K562 (cell line): Measurements from ENCODE around the gene SLFNL1. TPM values are rescaled to one million over a fixed set of nuclear protein-coding genes. Genes with fewer than 3 reads are reported as not detected.

Source experiments
- ATAC-seq: fragments of 200-7000 bp; cut with Tn5 transposase; 3 replicates; pipeline ENCODE4 v1.9.1; 2020; ENCODE audit warnings: moderate library complexity
- BruUV-seq: library from RNA; stranded (reverse); fragments of 400-500 nt; replicated peaks from 2 replicates; lab custom pipeline; 2021; lab: Mats Ljungman, UMichigan
- CTCF ChIA-PET: fragments of 300-600 bp; formaldehyde crosslinking; extraction: SDS; loops from one replicate; lab custom pipeline; 2021; ENCODE audit warnings: low intra/inter-chr PET ratio; lab: Yijun Ruan, JAX
- POLR2A ChIA-PET: fragments of 300-600, 350-650 bp; sonication (Branson Sonifier 250); formaldehyde crosslinking; extraction: SDS; loops from one replicate; lab custom pipeline; 2021; ENCODE audit warnings: antibody characterized with exemption, inconsistent platforms; lab: Yijun Ruan, JAX
- DNase-seq, 4 experiments: peaks; one replicate each; pipeline versions ENCODE4 v3.0.0 to v3.0.0-alpha.2; 2011 to 2018; ENCODE audit warnings: low spot score in 3 of 4, mixed read lengths in 3 of 4; ENCODE audit errors: extremely low read depth in 1 of 4
- FAIRE-seq: peaks from 2 replicates; lab custom pipeline; 2011; peaks lifted over from hg19 to GRCh38; lab: Jason Lieb, UNC
- H2AFZ ChIP-seq: 2 replicates; pipeline ENCODE4 v1.6.0; 2011; ENCODE audit warnings: low read depth, low read length, control low read depth, inconsistent platforms
- H3K27ac ChIP-seq: fragments of 200-600 bp; 3 replicates; pipeline ENCODE4 v1.8.0; 2011; ENCODE audit warnings: low read depth, mild to moderate bottlenecking, control low read depth, inconsistent platforms, low read length, moderate library complexity, mixed read lengths; ENCODE audit errors: extremely low read depth
- H3K27me3 ChIP-seq, 2 experiments: fragments of 300-600 bp in 1 of 2; 2 replicates in 1 of 2; 3 replicates in 1 of 2; pipeline versions ENCODE4 v1.6.0 to v1.8.0; 2011; ENCODE audit warnings: inconsistent platforms in 2 of 2, low read length in 2 of 2, mild to moderate bottlenecking in 1 of 2, mixed read lengths in 1 of 2, moderate library complexity in 1 of 2; ENCODE audit not compliant: control insufficient read depth in 2 of 2, insufficient read depth in 2 of 2
- H3K36me3 ChIP-seq: fragments of 300-600 bp; 3 replicates; pipeline ENCODE4 v1.8.0; 2011; ENCODE audit warnings: mild to moderate bottlenecking, low read length, inconsistent platforms; ENCODE audit not compliant: control insufficient read depth, insufficient read depth
- H3K4me1 ChIP-seq, 2 experiments: fragments of 200-600 bp in 1 of 2; replicated peaks in 1 of 2; 2 replicates in 1 of 2; 3 replicates in 1 of 2; pipeline versions ENCODE4 v1.5.1 to v1.8.0; 2011; ENCODE audit warnings: inconsistent platforms in 2 of 2, low read length in 2 of 2, mild to moderate bottlenecking in 1 of 2, mixed read lengths in 1 of 2, moderate library complexity in 1 of 2; ENCODE audit not compliant: control insufficient read depth in 2 of 2, insufficient read depth in 2 of 2
- H3K4me2 ChIP-seq: 2 replicates; pipeline ENCODE4 v1.6.1; 2011; ENCODE audit warnings: low read length, control low read depth, inconsistent platforms, mixed read lengths; ENCODE audit not compliant: insufficient read depth
- H3K4me3 ChIP-seq: fragments of 200-600 bp; sonication (generic), shearing (Covaris generic); 2 replicates; pipeline ENCODE4 v1.5.1; 2016; ENCODE audit warnings: control low read depth, inconsistent platforms
- H3K79me2 ChIP-seq: fragments of 200-600 bp; 3 replicates; pipeline ENCODE4 v1.8.0; 2011; ENCODE audit warnings: low read length, inconsistent platforms; ENCODE audit not compliant: control insufficient read depth, insufficient read depth
- H3K9ac ChIP-seq, 2 experiments: 2 replicates each; pipeline versions ENCODE4 v1.6.0 to v1.6.1; 2011; ENCODE audit warnings: low read depth in 2 of 2, low read length in 2 of 2, control low read depth in 1 of 2, inconsistent platforms in 1 of 2, mild to moderate bottlenecking in 1 of 2, mixed read lengths in 1 of 2; ENCODE audit not compliant: insufficient read depth in 1 of 2
- H3K9me1 ChIP-seq: one replicate; pipeline ENCODE4 v1.6.0; 2011; ENCODE audit warnings: inconsistent platforms, mild to moderate bottlenecking, low read length, moderate library complexity; ENCODE audit not compliant: control insufficient read depth, insufficient read depth
- H3K9me3 ChIP-seq: replicated peaks from 2 replicates; pipeline ENCODE4 v1.5.1; 2011; ENCODE audit warnings: low read depth, low read length, inconsistent platforms; ENCODE audit not compliant: control insufficient read depth, insufficient read depth
- H4K20me1 ChIP-seq: replicated peaks from 2 replicates; pipeline ENCODE4 v1.6.1; 2011; ENCODE audit warnings: low read length, inconsistent platforms, mixed read lengths; ENCODE audit not compliant: control insufficient read depth, insufficient read depth
- CHD4 ChIP-seq: fragments of 200-600 bp; sonication (generic); IDR thresholded peaks from 3 replicates; pipeline ENCODE4 v1.6.1; 2012; ENCODE audit warnings: low read depth, mild to moderate bottlenecking, mixed read lengths, low read length, inconsistent platforms; ENCODE audit not compliant: insufficient read depth, insufficient replicate concordance, poor library complexity, severe bottlenecking
- E2F5 ChIP-seq: sonication (generic); formaldehyde crosslinking; IDR thresholded peaks from 2 replicates; pipeline ENCODE4 v1.8.0; 2022; ENCODE audit warnings: mild to moderate bottlenecking, missing genetic modification reagents
- HOXB6 ChIP-seq: fragments of 250-450 bp; sonication (Bioruptor Pico); IDR thresholded peaks from 2 replicates; pipeline ENCODE4 v1.5.1; 2022; ENCODE audit warnings: mild to moderate bottlenecking, borderline replicate concordance
- KDM1A ChIP-seq, 2 experiments: fragments of 450-650 bp; IDR thresholded peaks; 2 replicates each; pipeline ENCODE4 v1.6.1; 2016; ENCODE audit warnings: mild to moderate bottlenecking in 2 of 2
- NFIC ChIP-seq: fragments of 450-650 bp; IDR thresholded peaks from 2 replicates; pipeline ENCODE4 v1.6.1; 2017; ENCODE audit warnings: mild to moderate bottlenecking, inconsistent platforms
- NFRKB ChIP-seq: fragments of 450-650 bp; IDR thresholded peaks from 2 replicates; pipeline ENCODE4 v1.6.1; 2016; ENCODE audit warnings: low read depth
- NFYB ChIP-seq: IDR thresholded peaks from 2 replicates; pipeline ENCODE4 v1.6.1; 2011; ENCODE audit warnings: mild to moderate bottlenecking, moderate library complexity; ENCODE audit not compliant: insufficient read length; ENCODE audit errors: extremely low read depth
- POLR2B ChIP-seq: fragments of 450-650 bp; IDR thresholded peaks from 2 replicates; pipeline ENCODE4 v1.6.1; 2018; ENCODE audit warnings: low read depth; ENCODE audit not compliant: partially characterized antibody
- PTBP1 ChIP-seq: fragments of 200-400 bp; formaldehyde crosslinking; IDR thresholded peaks from 2 replicates; pipeline ENCODE4 v1.6.1; 2017; ENCODE audit warnings: low read depth, low read length
- ZNF311 ChIP-seq: fragments of 250-450 bp; sonication (Bioruptor Pico); IDR thresholded peaks from 2 replicates; pipeline ENCODE4 v1.4.0; 2020; ENCODE audit warnings: mild to moderate bottlenecking, moderate library complexity
- ZNF324 ChIP-seq: fragments of 250-450 bp; sonication (Bioruptor Pico); IDR thresholded peaks from 2 replicates; pipeline ENCODE4 v1.4.0; 2020; ENCODE audit warnings: mild to moderate bottlenecking
- ZNF41 ChIP-seq: fragments of 250-450 bp; sonication (Bioruptor Pico); conservative IDR thresholded peaks from 2 replicates; pipeline ENCODE4 v1.4.0; 2020; ENCODE audit warnings: mild to moderate bottlenecking
- ZNF79 ChIP-seq: fragments of 250-450 bp; sonication (Bioruptor Pico); IDR thresholded peaks from 2 replicates; pipeline ENCODE4 v1.4.0; 2020; ENCODE audit warnings: low read depth, mild to moderate bottlenecking, moderate library complexity
- ZZZ3 ChIP-seq: fragments of 450-650 bp; IDR thresholded peaks from 2 replicates; pipeline ENCODE4 v1.6.1; 2016; ENCODE audit warnings: antibody characterized with exemption, mild to moderate bottlenecking, moderate library complexity
- WGBS: fragments of 100-300 bp; shearing (Covaris generic); methylation state at CpG from one replicate; pipeline ENCODE4 v1.1.6; 2016; ENCODE audit warnings: low coverage, mixed read lengths; ENCODE audit not compliant: insufficient coverage; ENCODE audit errors: missing lambda C conversion rate; 5-methylcytosine and 5-hydroxymethylcytosine counted together
- in situ Hi-C: fragments of 300-500 bp; cut with MboI; formaldehyde crosslinking; loops from 4 replicates; pipeline ENCODE4 v1.15.0; 2018; ENCODE audit warnings: inconsistent platforms, mixed read lengths
- intact Hi-C: fragments of 100-400 bp; cut with micrococcal nuclease; formaldehyde crosslinking; loops from 2 replicates; pipeline ENCODE4 v1.14.2; 2022
- polyA plus RNA-seq, 8 experiments: library from polyadenylated mRNA; depleted of rRNA in 4 of 8; stranded (reverse) in 5 of 8; unstranded in 3 of 8; fragments of >200 nt; fragmentation: Nextera tagmentation in 2 of 8; fragmentation: Illumina TruSeq in 1 of 8; extraction: Ambion mirVana in 2 of 8; extraction: Trizol in 1 of 8; gene quantifications; 2 replicates each; pipeline versions ENCODE4 v1.2.1 to v1.2.3, GENCODE V29; 2011 to 2014; ENCODE audit warnings: inconsistent platforms in 1 of 8, missing spikeins in 1 of 8
- total RNA-seq, 7 experiments: library from RNA; depleted of rRNA in 6 of 7; stranded (reverse); fragments of >200 nt in 6 of 7; fragmentation: Illumina TruSeq in 2 of 7; extraction: Trizol in 2 of 7; gene quantifications; 2 replicates each; pipeline versions ENCODE4 v1.2.1 to v1.2.3, GENCODE V29; 2011 to 2021; ENCODE audit warnings: low replicate concordance in 1 of 7
- TF ChIP-seq, protein P1 (sequence below): fragments of 250-450 bp; sonication (Bioruptor Pico); IDR thresholded peaks from 2 replicates; pipeline ENCODE4 v1.8.0; 2021; ENCODE audit warnings: moderate library complexity, mild to moderate bottlenecking, inconsistent platforms
- TF ChIP-seq, protein P2 (sequence below): sonication (generic); formaldehyde crosslinking; IDR thresholded peaks from 2 replicates; pipeline ENCODE4 v1.8.0; 2022; ENCODE audit warnings: mild to moderate bottlenecking, low read depth, missing genetic modification reagents

SLFNL1 gene
- total and polyA plus RNA-seq, 9 of the 15 experiments (the other 6 are each of a cell fraction or from before 2014, with no cell fraction given) = 0.05 to 0.14 (median 0.06) TPM; not detected in 5

GRCh38 chr1:40988280-40988679 is 33.2 kb downstream of the SLFNL1 start:
- POLR2A ChIA-PET = interaction anchor here (0.7 kb wide), 1 partner anchor 14 kb away, joined by 3 read pairs; no protein-coding TSS in a partner anchor

GRCh38 chr1:40987439-40988276 is 33.9 kb downstream of the SLFNL1 start:
- BruUV-seq = no TSS peak
- CTCF ChIA-PET = no interaction called here
- Histone ChIP-seq H3K9ac (no peak overlapping the region), H4K20me1 (no peaks in the 10 kb centered on the region), H3K4me1 (0 out of 5 replicates have a peak, but pooled peaks cover 0 to 3% of the 10 kb centered on the region in 2 experiments), H2AFZ (no peak overlapping the region), H3K9me3 (no peaks in the 10 kb centered on the region), H3K9me1 (peaks cover 4% of the 10 kb centered on the region), H3K4me3 (no peak overlapping the region), H3K27me3 (no peaks in the 10 kb centered on the region), H3K4me2 (no peak overlapping the region), H3K79me2 (peaks cover 27% of the 10 kb centered on the region), H3K27ac (no peak overlapping the region), H3K36me3 (peaks cover 99% of the 10 kb centered on the region)
- POLR2A ChIA-PET = interaction anchor here (3.9 kb wide), 1 partner anchor 9 kb away, joined by 24 read pairs; no protein-coding TSS in a partner anchor
- no peak for FAIRE-seq
- DNase-seq = no peak
- intact Hi-C loops = no loop called here
- TF ChIP-seq NFYB (no peak), NFRKB (no peak), POLR2B (no peak), PTBP1 (no peak), E2F5 (no peak), KDM1A (IDR thresholded peaks at IDR 0.05) (no peak), ZNF79 (CRISPR knock-in tag) (no peak), ZNF311 (CRISPR knock-in tag) (no peak), ZNF324 (CRISPR knock-in tag) (no peak)
- TF ChIP-seq, protein P1, sequence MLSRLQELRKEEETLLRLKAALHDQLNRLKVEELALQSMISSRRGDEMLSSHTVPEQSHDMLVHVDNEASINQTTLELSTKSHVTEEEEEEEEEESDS (CRISPR knock-in tag) = no peak
- TF ChIP-seq, protein P2, sequence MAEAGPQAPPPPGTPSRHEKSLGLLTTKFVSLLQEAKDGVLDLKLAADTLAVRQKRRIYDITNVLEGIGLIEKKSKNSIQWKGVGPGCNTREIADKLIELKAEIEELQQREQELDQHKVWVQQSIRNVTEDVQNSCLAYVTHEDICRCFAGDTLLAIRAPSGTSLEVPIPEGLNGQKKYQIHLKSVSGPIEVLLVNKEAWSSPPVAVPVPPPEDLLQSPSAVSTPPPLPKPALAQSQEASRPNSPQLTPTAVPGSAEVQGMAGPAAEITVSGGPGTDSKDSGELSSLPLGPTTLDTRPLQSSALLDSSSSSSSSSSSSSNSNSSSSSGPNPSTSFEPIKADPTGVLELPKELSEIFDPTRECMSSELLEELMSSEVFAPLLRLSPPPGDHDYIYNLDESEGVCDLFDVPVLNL (CRISPR knock-in tag) = no peak
- WGBS = 92% methylated on average over 9 of the region's 9 CpGs
- in situ Hi-C loops = no loop called here
- ATAC-seq = no peak

More at GRCh38 chr1:40988280-40988679, 33.2 kb downstream of the SLFNL1 start:
- peaks cover 1% of the 10 kb centered on the region for H3K9me1 ChIP-seq
- peaks cover 99% of the 10 kb centered on the region for H3K36me3 ChIP-seq
- no peak overlapping the region for H3K9ac ChIP-seq
- H3K79me2 ChIP-seq = peaks cover 21% of the 10 kb centered on the region
- WGBS = 94% methylated on average over 3 of the region's 3 CpGs
- no peak overlapping the region for H3K4me2 ChIP-seq
- in situ Hi-C loops (no loop called here), intact Hi-C loops (no loop called here)
- ATAC-seq (no peak), FAIRE-seq (no peak), DNase-seq (no peak)
- no peaks in the 10 kb centered on the region for H3K27me3 ChIP-seq
- no peak overlapping the region for H3K4me3 ChIP-seq
- no peaks in the 10 kb centered on the region for H3K9me3 ChIP-seq
- no peak overlapping the region for H2AFZ ChIP-seq
- CTCF ChIA-PET = no interaction called here
- H3K27ac ChIP-seq = no peak overlapping the region
- no TSS peak for BruUV-seq
- TF ChIP-seq ZZZ3 (no peak), ZNF41 (no peak), HOXB6 (no peak), CHD4 (no peak), NFIC (no peak)
- H4K20me1 ChIP-seq = no peaks in the 10 kb centered on the region
- H3K4me1 ChIP-seq = 0 out of 5 replicates have a peak, but pooled peaks cover 0 to 3% of the 10 kb centered on the region in 2 experiments
